MCF 10A (cell line): ENCODE data around the gene PTPRM. TPM values are rescaled to one million over a fixed set of nuclear protein-coding genes. Genes with fewer than 3 reads are reported as not detected.

Source experiments
- BruUV-seq: library from RNA; stranded (reverse); fragments of 400-500 nt; replicated peaks from 2 replicates; lab custom pipeline; 2021; lab: Mats Ljungman, UMichigan
- CTCF ChIA-PET: fragments of 300-600 bp; sonication (Branson Sonifier 250); formaldehyde crosslinking; extraction: SDS; loops from one replicate; lab custom pipeline; 2021; ENCODE audit warnings: antibody characterized with exemption, inconsistent platforms; lab: Yijun Ruan, JAX
- POLR2A ChIA-PET: fragments of 300-600, 350-650 bp; sonication (Branson Sonifier 250); formaldehyde crosslinking; extraction: SDS; loops from one replicate; lab custom pipeline; 2020; ENCODE audit warnings: antibody characterized with exemption, inconsistent platforms; lab: Yijun Ruan, JAX
- DNase-seq: peaks from one replicate; pipeline ENCODE4 v3.0.0-alpha.2; 2018; ENCODE audit not compliant: unreplicated experiment
- H3K27ac Mint-ChIP-seq: one replicate; pipeline ENCODE4 v1.8.0; 2022; ENCODE audit warnings: mild to moderate bottlenecking, low read depth, mixed read lengths; ENCODE audit not compliant: unreplicated experiment
- H3K27me3 Mint-ChIP-seq: one replicate; pipeline ENCODE4 v1.8.0; 2022; ENCODE audit warnings: mixed read lengths; ENCODE audit not compliant: insufficient read depth, unreplicated experiment
- H3K36me3 Mint-ChIP-seq: one replicate; pipeline ENCODE4 v1.8.0; 2022; ENCODE audit warnings: mild to moderate bottlenecking, moderate library complexity, mixed read lengths; ENCODE audit not compliant: insufficient read depth, unreplicated experiment
- H3K4me1 Mint-ChIP-seq: one replicate; pipeline ENCODE4 v1.8.0; 2022; ENCODE audit warnings: mixed read lengths; ENCODE audit not compliant: insufficient read depth, unreplicated experiment
- H3K4me3 Mint-ChIP-seq: one replicate; pipeline ENCODE4 v1.8.0; 2022; ENCODE audit warnings: mild to moderate bottlenecking, moderate library complexity, mixed read lengths; ENCODE audit not compliant: unreplicated experiment
- H3K9me3 Mint-ChIP-seq: one replicate; pipeline ENCODE4 v1.8.0; 2022; ENCODE audit warnings: mixed read lengths; ENCODE audit not compliant: unreplicated experiment
- intact Hi-C: fragments of 100-400 bp; cut with micrococcal nuclease; formaldehyde crosslinking; loops from 2 replicates; pipeline ENCODE4 v1.14.1; 2022
- total RNA-seq: library from RNA; stranded (reverse); gene quantifications from 2 replicates; pipeline ENCODE4 v1.2.3, GENCODE V29; 2022
- TF ChIP-seq, protein P1 (sequence below): fragments of 200-600 bp; IDR thresholded peaks from one replicate; pipeline ENCODE4 v1.8.0; 2022; ENCODE audit warnings: antibody characterized with exemption, mild to moderate bottlenecking; ENCODE audit not compliant: unreplicated experiment

PTPRM gene
- total RNA-seq, 1 experiment from 2014 or later = 82.8 TPM

DNA sequence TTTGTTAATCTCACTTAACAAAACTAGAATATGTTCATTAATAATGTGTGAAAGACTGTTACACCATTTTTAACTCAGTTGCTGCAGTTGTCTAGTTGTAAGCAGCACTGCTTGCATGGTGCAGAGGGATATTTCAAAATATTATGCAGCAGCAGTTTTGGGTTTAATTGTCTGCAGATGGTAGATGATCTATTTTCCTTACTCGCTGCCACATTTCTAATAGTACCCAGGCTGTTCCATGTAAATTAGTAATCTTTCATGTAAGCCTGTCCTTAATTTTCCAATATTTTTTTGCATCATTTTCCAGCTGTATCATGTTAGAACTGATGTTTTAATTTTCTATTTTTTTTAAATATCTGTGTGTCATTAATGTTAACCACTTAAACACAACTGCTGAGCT lies 554.0 kb downstream of the PTPRM start:
- peaks cover 11% of the 10 kb centered on the region for H3K36me3 Mint-ChIP-seq
- intact Hi-C loops = no loop called here
- TF ChIP-seq, protein P1, sequence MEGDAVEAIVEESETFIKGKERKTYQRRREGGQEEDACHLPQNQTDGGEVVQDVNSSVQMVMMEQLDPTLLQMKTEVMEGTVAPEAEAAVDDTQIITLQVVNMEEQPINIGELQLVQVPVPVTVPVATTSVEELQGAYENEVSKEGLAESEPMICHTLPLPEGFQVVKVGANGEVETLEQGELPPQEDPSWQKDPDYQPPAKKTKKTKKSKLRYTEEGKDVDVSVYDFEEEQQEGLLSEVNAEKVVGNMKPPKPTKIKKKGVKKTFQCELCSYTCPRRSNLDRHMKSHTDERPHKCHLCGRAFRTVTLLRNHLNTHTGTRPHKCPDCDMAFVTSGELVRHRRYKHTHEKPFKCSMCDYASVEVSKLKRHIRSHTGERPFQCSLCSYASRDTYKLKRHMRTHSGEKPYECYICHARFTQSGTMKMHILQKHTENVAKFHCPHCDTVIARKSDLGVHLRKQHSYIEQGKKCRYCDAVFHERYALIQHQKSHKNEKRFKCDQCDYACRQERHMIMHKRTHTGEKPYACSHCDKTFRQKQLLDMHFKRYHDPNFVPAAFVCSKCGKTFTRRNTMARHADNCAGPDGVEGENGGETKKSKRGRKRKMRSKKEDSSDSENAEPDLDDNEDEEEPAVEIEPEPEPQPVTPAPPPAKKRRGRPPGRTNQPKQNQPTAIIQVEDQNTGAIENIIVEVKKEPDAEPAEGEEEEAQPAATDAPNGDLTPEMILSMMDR = no peak
- no peak overlapping the region for H3K27ac Mint-ChIP-seq
- peaks cover 33% of the 10 kb centered on the region for H3K4me1 Mint-ChIP-seq
- H3K27me3 Mint-ChIP-seq = no peaks in the 10 kb centered on the region
- no peak for DNase-seq
- ChIA-PET POLR2A (no interaction called here), CTCF (no interaction called here)
- H3K9me3 Mint-ChIP-seq = no peaks in the 10 kb centered on the region
- H3K4me3 Mint-ChIP-seq = no peak overlapping the region
- BruUV-seq = no TSS peak

DNA sequence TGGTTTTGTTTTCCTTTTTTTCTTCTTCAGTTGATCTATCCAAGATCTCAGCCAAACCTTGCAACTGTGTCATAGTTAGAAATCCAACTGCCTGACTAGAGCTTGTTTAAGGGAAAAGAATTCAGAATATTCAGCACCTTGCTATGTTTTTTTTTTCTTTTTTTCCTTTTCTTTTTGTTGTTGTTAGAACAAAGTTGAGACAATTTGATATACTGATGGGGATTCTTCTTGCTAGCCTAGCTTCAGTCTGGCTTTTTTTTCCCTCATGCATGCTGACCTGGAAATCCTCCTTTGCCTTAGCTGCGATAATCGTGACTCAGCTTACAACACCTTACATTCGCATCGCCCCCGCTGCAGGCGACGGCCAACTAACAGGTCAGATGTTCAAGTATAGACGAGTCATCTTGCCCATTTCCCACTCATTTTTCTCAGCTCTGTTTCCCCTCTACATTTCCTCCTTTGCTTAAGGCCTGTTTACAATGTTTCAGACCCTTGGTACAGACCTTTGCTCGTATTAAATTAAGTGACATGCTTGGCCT lies 554.9 kb downstream of the PTPRM start:
- DNase-seq = peak; percentile 77
- no TSS peak for BruUV-seq
- ChIA-PET CTCF (interaction anchor here (0.6 kb wide), 1 partner anchor 257 kb away, joined by 3 read pairs; no protein-coding TSS in a partner anchor), POLR2A (interaction anchor here (0.6 to 0.7 kb wide), 2 partner anchors 9 to 20 kb away, joined by 3 read pairs; no protein-coding TSS in a partner anchor)
- Mint-ChIP-seq H3K4me3 (no peak overlapping the region), H3K36me3 (peaks cover 4% of the 10 kb centered on the region), H3K27me3 (no peaks in the 10 kb centered on the region), H3K4me1 (peaks cover 33% of the 10 kb centered on the region), H3K27ac (peak overlapping the region; percentile 63), H3K9me3 (no peaks in the 10 kb centered on the region)
- intact Hi-C loops = no loop called here
- TF ChIP-seq, protein P1 = no peak

DNA sequence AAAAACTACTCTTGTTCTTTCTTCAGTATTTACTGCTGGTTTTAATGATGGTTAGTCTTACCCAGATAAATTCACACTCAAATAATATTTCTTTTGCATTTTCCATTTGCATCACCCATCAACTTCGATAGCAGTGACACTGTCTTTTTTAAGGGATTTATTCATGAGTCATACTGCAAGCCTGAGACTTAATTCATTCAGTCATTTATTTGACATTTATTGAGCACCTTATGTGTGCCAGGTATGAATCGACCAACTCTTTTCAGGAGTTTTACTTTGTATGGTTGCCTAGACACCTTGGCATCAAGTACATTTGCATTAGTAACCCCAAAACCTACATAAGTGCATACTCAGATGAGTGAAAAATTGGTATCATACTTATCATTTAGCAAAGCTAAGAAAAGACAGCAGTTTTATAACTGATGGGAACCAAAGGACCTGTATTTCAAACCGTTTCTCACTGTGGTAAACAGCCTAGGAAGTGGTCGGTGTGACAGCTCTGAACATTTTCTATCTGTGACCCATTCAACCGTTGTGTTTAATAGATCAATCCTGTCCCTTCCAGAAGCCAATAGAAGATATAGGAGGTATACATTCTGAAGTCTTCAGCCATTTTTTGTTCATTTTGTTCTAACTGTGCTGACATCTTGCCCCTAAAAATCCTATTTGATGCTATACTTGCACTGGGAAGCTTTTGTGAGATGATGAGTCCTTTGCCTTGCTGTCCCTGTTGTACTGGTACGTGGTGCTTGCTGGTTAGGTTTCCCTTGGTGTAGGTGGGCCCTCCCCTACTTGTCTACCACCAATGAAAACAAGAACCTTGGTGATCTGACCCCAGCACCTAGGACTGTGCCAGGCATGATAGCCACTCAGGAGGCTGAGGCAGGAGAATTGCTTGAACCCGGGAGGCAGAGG lies 557.4 kb downstream of the PTPRM start:
- ChIA-PET CTCF (no interaction called here), POLR2A (interaction anchor here (0.6 to 1.2 kb wide), 4 partner anchors 11 to 272 kb away, joined by 3 to 4 read pairs (median 3); no protein-coding TSS in a partner anchor)
- Mint-ChIP-seq H3K4me3 (no peak overlapping the region), H3K9me3 (no peaks in the 10 kb centered on the region), H3K27me3 (no peaks in the 10 kb centered on the region), H3K4me1 (peaks cover 28% of the 10 kb centered on the region), H3K36me3 (no peaks in the 10 kb centered on the region), H3K27ac (peak overlapping the region; percentile 50)
- no TSS peak for BruUV-seq
- intact Hi-C loops = no loop called here
- TF ChIP-seq, protein P1 = no peak
- DNase-seq = no peak

DNA sequence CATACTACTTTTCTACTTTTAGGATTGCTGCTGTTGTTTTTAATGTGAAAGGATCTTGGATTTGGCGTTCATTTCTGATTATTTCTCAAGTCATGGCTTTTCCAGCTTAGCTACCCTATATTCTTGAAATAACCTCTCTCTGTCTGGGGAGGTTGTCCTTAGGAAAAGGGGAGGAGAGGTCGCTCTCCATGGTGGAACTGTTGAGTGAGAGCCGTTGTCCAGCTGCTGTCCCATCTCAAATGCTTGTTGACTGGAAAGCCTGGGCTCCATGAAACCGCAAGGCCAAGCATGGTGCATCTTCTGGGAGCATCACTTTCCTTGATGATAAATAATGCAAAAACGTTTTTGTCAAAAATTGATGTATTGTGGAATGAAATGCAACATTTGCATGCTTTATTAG lies 563.0 kb downstream of the PTPRM start:
- H3K4me1 Mint-ChIP-seq = peaks cover 12% of the 10 kb centered on the region
- peaks cover 7% of the 10 kb centered on the region for H3K9me3 Mint-ChIP-seq
- no TSS peak for BruUV-seq
- TF ChIP-seq, protein P1 = no peak
- no peak overlapping the region for H3K4me3 Mint-ChIP-seq
- no peaks in the 10 kb centered on the region for H3K27me3 Mint-ChIP-seq
- CTCF ChIA-PET = no interaction called here
- DNase-seq = no peak
- peaks cover 13% of the 10 kb centered on the region for H3K36me3 Mint-ChIP-seq
- POLR2A ChIA-PET = interaction anchor here (1.3 kb wide), 1 partner anchor 11 kb away, joined by 4 read pairs; no protein-coding TSS in a partner anchor
- intact Hi-C loops = no loop called here
- no peak overlapping the region for H3K27ac Mint-ChIP-seq
